Cardiac muscle cell (in vitro differentiated cells and primary cell): ENCODE results near the gene BRMS1L. TPM values are rescaled to one million over a fixed set of nuclear protein-coding genes. Genes with fewer than 3 reads are reported as not detected.

ENCODE experiments used
- DNase-seq, 2 donors: peaks; one replicate each; pipeline versions ENCODE4 v3.0.0 to v3.0.0-alpha.2; 2010 to 2017; ENCODE audit warnings: low read depth in 1 of 2, low spot score in 1 of 2
- H3K27ac ChIP-seq: fragments of 200-600 bp; sonication (generic); 2 replicates; pipeline ENCODE4 v1.5.1; 2016
- H3K27me3 ChIP-seq: fragments of 200-600 bp; sonication (generic); 2 replicates; pipeline ENCODE4 v1.6.0; 2016; ENCODE audit warnings: control low read depth
- H3K36me3 ChIP-seq: fragments of 200-600 bp; sonication (generic); 2 replicates; pipeline ENCODE4 v1.5.1; 2016; ENCODE audit warnings: control low read depth
- H3K4me1 ChIP-seq: fragments of 200-600 bp; sonication (generic); 2 replicates; pipeline ENCODE4 v1.8.1; 2017; ENCODE audit warnings: low read depth, mild to moderate bottlenecking, mixed run types
- H3K4me3 ChIP-seq: fragments of 200-600 bp; sonication (generic); 2 replicates; pipeline ENCODE4 v1.5.1; 2016; ENCODE audit warnings: mild to moderate bottlenecking
- H3K9me3 ChIP-seq: fragments of 200-600 bp; sonication (generic); 2 replicates; pipeline ENCODE4 v1.5.1; 2017; ENCODE audit warnings: low read depth, mild to moderate bottlenecking, control low read depth
- polyA plus RNA-seq: library from polyadenylated mRNA; unstranded; fragments of >200 nt; fragmentation: Nextera tagmentation; extraction: Ambion mirVana; gene quantifications from 2 replicates; pipeline ENCODE4 v1.2.1, GENCODE V29; 2016
- total RNA-seq: library from RNA; depleted of rRNA; stranded (reverse); fragments of >200 nt; gene quantifications from 2 replicates; pipeline ENCODE4 v1.2.3, GENCODE V29; 2016
- TF ChIP-seq, protein P1 (sequence below): IDR thresholded peaks from 2 replicates; pipeline ENCODE4 v1.5.1; 2012; ENCODE audit warnings: low read depth, mild to moderate bottlenecking, low read length

The BRMS1L gene
- total and polyA plus RNA-seq, 2 experiments from 2014 or later: 7.0 to 18.5 TPM

DNA sequence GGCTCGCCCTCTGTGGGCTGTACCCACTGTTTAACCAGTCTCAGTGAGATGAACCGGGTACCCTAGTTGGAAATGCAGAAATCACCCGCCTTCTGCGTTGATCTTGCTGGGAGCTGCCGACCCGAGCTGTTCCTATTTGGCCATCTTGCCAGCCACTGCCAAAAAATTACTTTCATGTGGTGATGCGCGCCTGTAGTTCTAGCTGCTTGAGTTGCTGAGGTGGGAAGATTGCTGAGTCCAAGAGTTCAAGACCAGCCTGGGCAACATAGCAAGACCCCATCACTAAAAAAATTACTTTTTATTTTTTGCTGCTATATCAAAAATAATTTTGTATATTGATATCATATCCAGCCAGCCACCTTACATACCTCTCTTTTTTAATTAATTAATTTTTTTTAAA lies 18.4 kb downstream of the BRMS1L start:
- Histone ChIP-seq H3K4me1 (no peaks in the 10 kb centered on the region), H3K36me3 (peaks cover 2% of the 10 kb centered on the region), H3K27me3 (no peaks in the 10 kb centered on the region), H3K9me3 (no peaks in the 10 kb centered on the region), H3K4me3 (no peak overlapping the region), H3K27ac (no peak overlapping the region)
- TF ChIP-seq, protein P1, sequence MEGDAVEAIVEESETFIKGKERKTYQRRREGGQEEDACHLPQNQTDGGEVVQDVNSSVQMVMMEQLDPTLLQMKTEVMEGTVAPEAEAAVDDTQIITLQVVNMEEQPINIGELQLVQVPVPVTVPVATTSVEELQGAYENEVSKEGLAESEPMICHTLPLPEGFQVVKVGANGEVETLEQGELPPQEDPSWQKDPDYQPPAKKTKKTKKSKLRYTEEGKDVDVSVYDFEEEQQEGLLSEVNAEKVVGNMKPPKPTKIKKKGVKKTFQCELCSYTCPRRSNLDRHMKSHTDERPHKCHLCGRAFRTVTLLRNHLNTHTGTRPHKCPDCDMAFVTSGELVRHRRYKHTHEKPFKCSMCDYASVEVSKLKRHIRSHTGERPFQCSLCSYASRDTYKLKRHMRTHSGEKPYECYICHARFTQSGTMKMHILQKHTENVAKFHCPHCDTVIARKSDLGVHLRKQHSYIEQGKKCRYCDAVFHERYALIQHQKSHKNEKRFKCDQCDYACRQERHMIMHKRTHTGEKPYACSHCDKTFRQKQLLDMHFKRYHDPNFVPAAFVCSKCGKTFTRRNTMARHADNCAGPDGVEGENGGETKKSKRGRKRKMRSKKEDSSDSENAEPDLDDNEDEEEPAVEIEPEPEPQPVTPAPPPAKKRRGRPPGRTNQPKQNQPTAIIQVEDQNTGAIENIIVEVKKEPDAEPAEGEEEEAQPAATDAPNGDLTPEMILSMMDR: no peak
- DNase-seq: no peak

DNA sequence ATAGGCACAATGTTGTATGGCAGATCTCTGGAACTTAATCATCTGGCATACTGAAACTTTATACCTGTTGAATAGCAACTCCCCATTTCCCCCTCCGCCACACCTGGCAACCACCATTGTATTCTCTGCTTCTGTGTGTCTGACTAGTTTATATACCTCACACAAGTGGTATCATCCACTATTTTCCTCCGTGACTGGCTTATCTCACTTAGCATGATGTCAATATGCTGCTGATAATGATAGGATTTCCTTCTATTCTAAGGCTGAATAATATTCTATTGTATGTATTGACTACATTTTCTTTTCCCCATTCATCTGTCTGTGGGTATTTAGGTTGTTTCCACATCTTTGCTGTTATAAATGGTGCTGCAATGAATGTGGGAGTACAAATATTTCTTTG lies 21.5 kb downstream of the BRMS1L start:
- H3K36me3 ChIP-seq: peaks cover 2% of the 10 kb centered on the region
- H3K27me3 ChIP-seq: no peaks in the 10 kb centered on the region
- TF ChIP-seq, protein P1: no peak
- no peaks in the 10 kb centered on the region for H3K9me3 ChIP-seq
- no peak for DNase-seq
- no peak overlapping the region for H3K27ac ChIP-seq
- no peaks in the 10 kb centered on the region for H3K4me1 ChIP-seq
- H3K4me3 ChIP-seq: no peak overlapping the region

DNA sequence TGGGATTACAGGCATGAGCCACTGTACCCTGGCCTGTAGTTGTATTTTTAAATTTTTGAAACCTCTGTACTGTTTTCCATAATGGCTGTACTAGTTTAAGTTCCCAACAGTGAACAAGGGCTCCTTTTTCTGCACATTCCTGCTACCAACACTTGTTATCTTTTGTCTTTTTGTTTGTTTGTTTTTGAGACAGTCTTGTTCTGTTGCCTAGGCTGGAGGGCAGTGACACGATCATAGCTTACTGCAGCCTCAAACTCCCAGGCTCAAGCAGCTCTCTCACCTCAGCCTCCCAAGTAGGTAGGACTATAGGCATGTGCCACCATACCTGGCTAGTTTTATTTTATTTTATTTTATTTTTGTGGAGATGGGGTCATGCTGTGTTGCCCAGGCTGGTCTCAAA lies 23.0 kb downstream of the BRMS1L start:
- Histone ChIP-seq H3K27ac (no peak overlapping the region), H3K4me3 (no peak overlapping the region), H3K36me3 (peaks cover 2% of the 10 kb centered on the region), H3K4me1 (no peaks in the 10 kb centered on the region), H3K27me3 (no peaks in the 10 kb centered on the region), H3K9me3 (no peaks in the 10 kb centered on the region)
- TF ChIP-seq, protein P1: no peak
- DNase-seq: no peak

DNA sequence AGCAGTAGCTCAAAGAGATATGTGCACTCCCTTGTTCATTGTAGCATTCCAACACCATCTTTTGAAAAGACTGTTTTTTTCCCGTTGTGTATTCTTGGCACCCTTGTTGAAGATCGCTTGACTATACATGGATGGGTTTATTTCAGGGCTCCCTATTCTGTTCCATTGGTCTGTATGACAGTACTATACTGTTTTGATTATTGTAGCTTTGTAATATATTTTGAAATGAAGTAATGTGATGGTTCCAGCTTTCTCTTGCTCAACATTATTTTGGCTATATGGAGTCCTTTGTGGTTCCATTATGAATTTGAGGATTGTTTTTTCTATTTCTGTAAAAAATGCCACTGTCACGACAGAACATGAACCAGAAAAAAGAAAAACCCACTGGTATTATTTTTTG lies 25.7 kb downstream of the BRMS1L start:
- TF ChIP-seq, protein P1: no peak
- no peaks in the 10 kb centered on the region for H3K4me1 ChIP-seq
- H3K9me3 ChIP-seq: no peaks in the 10 kb centered on the region
- no peak overlapping the region for H3K4me3 ChIP-seq
- H3K36me3 ChIP-seq: no peaks in the 10 kb centered on the region
- DNase-seq: no peak
- H3K27ac ChIP-seq: no peak overlapping the region
- no peaks in the 10 kb centered on the region for H3K27me3 ChIP-seq

DNA sequence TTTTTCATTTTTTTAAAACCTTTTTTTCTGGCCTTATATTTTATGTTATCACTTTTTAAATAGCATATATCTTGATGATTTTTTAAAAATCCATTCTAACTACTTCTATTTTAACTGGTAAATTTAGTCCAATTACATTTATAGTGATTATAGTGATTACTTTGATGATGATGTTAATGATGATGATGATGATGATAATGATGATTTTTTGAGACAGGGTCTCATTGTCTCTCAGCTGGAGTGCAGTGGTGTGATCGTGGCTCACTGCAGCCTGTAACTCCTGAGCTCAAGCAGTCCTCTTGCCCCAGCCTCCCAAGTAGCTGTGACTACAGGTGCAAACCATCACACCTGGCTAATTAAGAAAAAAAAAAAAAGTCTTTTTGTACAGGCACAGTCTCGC lies 27.1 kb downstream of the BRMS1L start:
- Histone ChIP-seq H3K4me1 (no peaks in the 10 kb centered on the region), H3K36me3 (no peaks in the 10 kb centered on the region), H3K27me3 (no peaks in the 10 kb centered on the region), H3K4me3 (no peak overlapping the region), H3K9me3 (no peaks in the 10 kb centered on the region), H3K27ac (no peak overlapping the region)
- TF ChIP-seq, protein P1: no peak
- DNase-seq: no peak

DNA sequence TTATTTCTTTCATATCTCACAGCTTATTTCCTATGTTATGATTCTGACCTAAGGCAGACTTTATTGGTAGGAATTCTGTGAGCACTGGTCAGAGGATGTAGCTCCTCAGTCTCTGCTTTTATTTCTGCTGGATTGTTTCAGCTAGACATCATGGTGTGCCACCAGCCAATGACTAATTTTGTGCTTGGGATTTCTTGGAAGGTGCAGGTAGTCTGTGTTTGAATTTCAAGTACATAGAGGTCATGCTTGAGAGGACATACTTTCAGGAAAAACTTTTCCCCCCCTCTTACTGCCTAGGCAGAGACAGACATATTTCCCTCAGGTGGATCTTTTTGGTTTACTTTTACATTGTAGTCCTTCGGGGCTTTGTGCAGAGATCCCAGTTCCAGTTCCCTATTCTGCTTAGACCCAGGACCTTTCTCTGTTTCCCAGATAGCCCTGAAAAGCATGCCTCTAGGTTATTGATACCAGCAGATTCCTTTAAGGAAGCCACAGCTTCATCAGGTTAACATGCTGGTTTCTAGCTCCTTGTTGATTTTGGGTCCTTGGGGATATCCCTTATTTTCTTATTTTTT lies 28.6 kb downstream of the BRMS1L start:
- H3K4me3 ChIP-seq: no peak overlapping the region
- no peak overlapping the region for H3K27ac ChIP-seq
- no peak for DNase-seq
- no peaks in the 10 kb centered on the region for H3K36me3 ChIP-seq
- no peaks in the 10 kb centered on the region for H3K9me3 ChIP-seq
- H3K27me3 ChIP-seq: no peaks in the 10 kb centered on the region
- TF ChIP-seq, protein P1: no peak
- no peaks in the 10 kb centered on the region for H3K4me1 ChIP-seq
